ENCODE results near the gene PPP1R12A. TPM values are rescaled to one million over a fixed set of nuclear protein-coding genes. Genes with fewer than 3 reads are reported as not detected.

The PPP1R12A gene
- total RNA-seq (ENCODE audit: low replicate concordance): 63.2 and 86.7 TPM in 2 replicates

GRCh38 chr12:79935021-79935623 is at the start of gene PPP1R12A:
TSS of gene PPP1R12A (minus strand) at chr12:79935097. CDS start at chr12:79934931, 166 bp downstream.
- Histone ChIP-seq H3K79me2 (ENCODE audit: low read depth) (peaks cover 51% of the 10 kb centered on the region), H3K4me1 (peaks cover 22% of the 10 kb centered on the region), H3K27me3 (no peaks in the 10 kb centered on the region), H4K20me1 (ENCODE audit: low read depth) (peaks cover 34% of the 10 kb centered on the region), H3K4me3 (peak within 1 kb of the TSS; percentile 92), H3K4me2 (peak within 1 kb of the TSS; percentile 92), H3F3A (ENCODE audit: low read depth) (peaks cover 27% of the 10 kb centered on the region), H3K36me3 (no peaks in the 10 kb centered on the region), H3K27ac (peak within 1 kb of the TSS; percentile 83), H2AFZ (replicated peaks) (peak within 1 kb of the TSS; percentile 79), H3K9me3 (ENCODE audit: low read depth) (no peaks in the 10 kb centered on the region), H3K9ac (peak within 1 kb of the TSS; percentile 79)
- peak within 1 kb of the TSS; percentile 100 for H3K4me3 Mint-ChIP-seq
- DNase-seq (ENCODE audit: low spot score): peak; percentile 98
- peaks cover 27% of the 10 kb centered on the region for H3K4me1 Mint-ChIP-seq
- H3K36me3 Mint-ChIP-seq: peaks cover 2% of the 10 kb centered on the region
- H3K27me3 Mint-ChIP-seq (ENCODE audit: insufficient read depth, low read depth): no peaks in the 10 kb centered on the region
- peak within 1 kb of the TSS; percentile 95 for H3K27ac Mint-ChIP-seq
- no peak for TF ChIP-seq EZH2phosphoT487 (IDR thresholded peaks at IDR 0.05)
- TF ChIP-seq, protein P1, sequence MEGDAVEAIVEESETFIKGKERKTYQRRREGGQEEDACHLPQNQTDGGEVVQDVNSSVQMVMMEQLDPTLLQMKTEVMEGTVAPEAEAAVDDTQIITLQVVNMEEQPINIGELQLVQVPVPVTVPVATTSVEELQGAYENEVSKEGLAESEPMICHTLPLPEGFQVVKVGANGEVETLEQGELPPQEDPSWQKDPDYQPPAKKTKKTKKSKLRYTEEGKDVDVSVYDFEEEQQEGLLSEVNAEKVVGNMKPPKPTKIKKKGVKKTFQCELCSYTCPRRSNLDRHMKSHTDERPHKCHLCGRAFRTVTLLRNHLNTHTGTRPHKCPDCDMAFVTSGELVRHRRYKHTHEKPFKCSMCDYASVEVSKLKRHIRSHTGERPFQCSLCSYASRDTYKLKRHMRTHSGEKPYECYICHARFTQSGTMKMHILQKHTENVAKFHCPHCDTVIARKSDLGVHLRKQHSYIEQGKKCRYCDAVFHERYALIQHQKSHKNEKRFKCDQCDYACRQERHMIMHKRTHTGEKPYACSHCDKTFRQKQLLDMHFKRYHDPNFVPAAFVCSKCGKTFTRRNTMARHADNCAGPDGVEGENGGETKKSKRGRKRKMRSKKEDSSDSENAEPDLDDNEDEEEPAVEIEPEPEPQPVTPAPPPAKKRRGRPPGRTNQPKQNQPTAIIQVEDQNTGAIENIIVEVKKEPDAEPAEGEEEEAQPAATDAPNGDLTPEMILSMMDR (IDR thresholded peaks at IDR 0.05): peak; percentile 13
- H3K9me3 Mint-ChIP-seq: peaks cover 1% of the 10 kb centered on the region

DNA sequence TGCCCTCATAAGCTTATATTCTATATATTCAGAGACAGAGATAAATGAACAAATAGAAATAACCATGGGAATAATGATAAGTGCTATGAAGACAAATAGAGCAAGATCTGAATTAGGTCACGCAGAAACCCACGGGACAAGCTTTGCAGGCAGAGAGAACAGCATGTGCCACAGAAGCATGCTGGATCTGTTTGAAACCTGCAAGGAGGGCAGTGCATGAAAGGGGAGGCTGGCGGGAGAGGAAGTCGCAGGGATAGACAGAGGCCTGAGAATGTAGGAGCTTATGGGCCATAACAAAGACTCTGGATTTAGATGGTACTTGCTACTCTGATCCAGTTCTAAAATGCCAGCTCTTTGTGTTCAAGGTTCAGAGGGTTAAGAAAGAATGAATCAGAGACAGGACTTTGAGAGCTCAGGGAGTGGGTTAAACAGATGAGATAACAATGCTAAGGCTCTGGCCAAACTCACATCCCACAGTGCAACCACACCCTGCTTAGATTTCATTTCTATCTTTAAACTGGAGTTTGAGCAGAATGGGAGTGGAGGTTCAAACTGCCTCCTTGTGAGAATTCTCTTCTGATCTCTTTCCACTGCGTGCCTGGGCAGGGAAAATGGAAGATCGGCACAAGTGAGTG is 49.2 kb upstream of the PPP1R12A start:
- Mint-ChIP-seq H3K27me3 (ENCODE audit: insufficient read depth, low read depth) (peaks cover 4% of the 10 kb centered on the region), H3K4me3 (no peak overlapping the region), H3K36me3 (no peaks in the 10 kb centered on the region), H3K27ac (no peak overlapping the region), H3K9me3 (no peaks in the 10 kb centered on the region), H3K4me1 (peaks cover 4% of the 10 kb centered on the region)
- DNase-seq (ENCODE audit: low spot score): peak; percentile 42
- Histone ChIP-seq H2AFZ (replicated peaks) (peak overlapping the region; percentile 6), H3K4me3 (no peak overlapping the region), H3K4me2 (no peak overlapping the region), H4K20me1 (ENCODE audit: low read depth) (no peaks in the 10 kb centered on the region), H3K4me1 (peaks cover 7% of the 10 kb centered on the region), H3K36me3 (no peaks in the 10 kb centered on the region), H3K79me2 (ENCODE audit: low read depth) (no peaks in the 10 kb centered on the region), H3F3A (ENCODE audit: low read depth) (no peaks in the 10 kb centered on the region), H3K27ac (no peak overlapping the region), H3K27me3 (no peaks in the 10 kb centered on the region), H3K9me3 (ENCODE audit: low read depth) (no peaks in the 10 kb centered on the region), H3K9ac (no peak overlapping the region)
- no peak for TF ChIP-seq EZH2phosphoT487 (IDR thresholded peaks at IDR 0.05)
- TF ChIP-seq EZH2 (IDR thresholded peaks at IDR 0.05): no peak
- TF ChIP-seq, protein P1 (IDR thresholded peaks at IDR 0.05): no peak

DNA sequence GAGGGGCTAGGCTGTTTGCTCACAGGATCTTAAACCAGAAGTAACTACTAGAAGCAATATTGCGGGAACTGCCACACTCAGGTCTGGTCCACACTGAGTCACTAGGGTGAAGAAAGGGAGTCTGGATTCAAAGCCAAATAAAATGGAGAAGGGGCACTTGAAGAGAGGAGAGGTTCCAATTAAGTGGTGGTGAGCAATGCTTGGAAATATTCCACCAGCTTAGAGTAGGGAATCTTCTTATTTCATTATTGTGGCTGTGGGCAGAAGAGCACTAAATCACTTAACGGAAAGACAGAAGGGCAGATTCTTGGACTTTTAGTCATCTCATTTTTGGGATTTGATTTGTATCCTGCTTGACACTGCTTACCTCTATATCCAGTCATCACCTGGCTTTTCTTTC is 48.6 kb upstream of the PPP1R12A start:
- no peaks in the 10 kb centered on the region for H3K79me2 ChIP-seq (ENCODE audit: low read depth)
- no peak overlapping the region for H2AFZ ChIP-seq (replicated peaks)
- Mint-ChIP-seq H3K36me3 (no peaks in the 10 kb centered on the region), H3K27ac (no peak overlapping the region), H3K27me3 (ENCODE audit: insufficient read depth, low read depth) (peaks cover 4% of the 10 kb centered on the region), H3K9me3 (no peaks in the 10 kb centered on the region), H3K4me3 (no peak overlapping the region), H3K4me1 (peaks cover 4% of the 10 kb centered on the region)
- H3K27me3 ChIP-seq: no peaks in the 10 kb centered on the region
- no peaks in the 10 kb centered on the region for H4K20me1 ChIP-seq (ENCODE audit: low read depth)
- H3K9me3 ChIP-seq (ENCODE audit: low read depth): no peaks in the 10 kb centered on the region
- no peak for DNase-seq (ENCODE audit: low spot score)
- no peak overlapping the region for H3K4me2 ChIP-seq
- no peaks in the 10 kb centered on the region for H3K36me3 ChIP-seq
- TF ChIP-seq, protein P1 (IDR thresholded peaks at IDR 0.05): no peak
- TF ChIP-seq EZH2phosphoT487 (IDR thresholded peaks at IDR 0.05) (no peak), EZH2 (IDR thresholded peaks at IDR 0.05) (no peak)
- H3K4me1 ChIP-seq: peaks cover 7% of the 10 kb centered on the region
- H3F3A ChIP-seq (ENCODE audit: low read depth): no peaks in the 10 kb centered on the region
- H3K4me3 ChIP-seq: no peak overlapping the region
- H3K27ac ChIP-seq: no peak overlapping the region
- H3K9ac ChIP-seq: no peak overlapping the region
